Measurements from ENCODE around the gene NOL4L. TPM values are rescaled to one million over a fixed set of nuclear protein-coding genes. Genes with fewer than 3 reads are reported as not detected.
"Not testable (repeated sequence)": the region's sequence is repeated elsewhere in the genome, so short reads cannot be mapped to it uniquely, and the experiment has no call there.

NOL4L gene
- total RNA-seq, 1 experiment from 2014 or later: 31.7 TPM

GRCh38 chr20:32411955-32412706, 173.0 kb downstream of the NOL4L start:
- no peak overlapping the region for H2BK12ac ChIP-seq (ENCODE audit: insufficient read length, low read depth, low read length)
- no peaks in the 10 kb centered on the region for H3K4me1 ChIP-seq (ENCODE audit: insufficient read depth, low read length)
- H3K79me2 ChIP-seq (ENCODE audit: insufficient read depth, low read length): no peaks in the 10 kb centered on the region
- Mint-ChIP-seq H3K27ac (no peak overlapping the region), H3K4me1 (peaks cover 11 to 14% of the 10 kb centered on the region in 2 experiments), H3K4me3 (no peak overlapping the region), H3K36me3 (ENCODE audit: insufficient read depth in 1 of 3, low read depth in 3 of 3) (no peaks in the 10 kb centered on the region), H3K9me3 (no peaks in the 10 kb centered on the region), H3K27me3 (ENCODE audit: low read depth) (no peaks in the 10 kb centered on the region)
- WGBS (ENCODE audit: extremely low coverage, insufficient read length, low lambda C conversion rate): no CpG with 5 or more reads among the region's 2 CpGs
- H2BK20ac ChIP-seq (ENCODE audit: low read depth, low read length, poor library complexity, severe bottlenecking): no peak overlapping the region
- H2AK5ac ChIP-seq (ENCODE audit: insufficient read length, low read length): no peak overlapping the region
- no peaks in the 10 kb centered on the region for H3K79me1 ChIP-seq (ENCODE audit: insufficient read depth, low read depth, low read length, poor library complexity, severe bottlenecking)
- H4K91ac ChIP-seq (ENCODE audit: insufficient read length, low read depth, low read length): no peak overlapping the region
- DNase-seq: no peak
- H3K56ac ChIP-seq (ENCODE audit: insufficient read length, low read depth, low read length): no peak overlapping the region
- no peaks in the 10 kb centered on the region for H3K23me2 ChIP-seq (ENCODE audit: insufficient read length, low read depth, low read length, poor library complexity, severe bottlenecking)
- no peak overlapping the region for H3K9ac ChIP-seq (ENCODE audit: extremely low read depth, insufficient read length, low read length)
- no peaks in the 10 kb centered on the region for H3K27me3 ChIP-seq (ENCODE audit: insufficient read depth, low read length)
- no peak overlapping the region for H4K8ac ChIP-seq (replicated peaks; ENCODE audit: insufficient read length, low read depth, low read length)
- no peaks in the 10 kb centered on the region for H4K20me1 ChIP-seq (ENCODE audit: control insufficient read depth, insufficient read depth, insufficient read length)
- TF ChIP-seq CTCF (conservative IDR thresholded peaks at IDR 0.05): no peak
- H3K9me3 ChIP-seq (ENCODE audit: control insufficient read depth, low read depth, low read length): no peaks in the 10 kb centered on the region
- no peak overlapping the region for H4K5ac ChIP-seq (ENCODE audit: insufficient read length, low read depth, low read length)
- H2BK15ac ChIP-seq (ENCODE audit: low read depth, low read length): no peak overlapping the region
- H2AFZ ChIP-seq (ENCODE audit: low read length): no peak overlapping the region
- no peak overlapping the region for H3K4me2 ChIP-seq (ENCODE audit: insufficient read depth, insufficient read length, low read length)
- no peak overlapping the region for H3K18ac ChIP-seq (ENCODE audit: insufficient read length, low read depth, low read length)
- H3K14ac ChIP-seq (ENCODE audit: insufficient read depth, low read length): no peak overlapping the region
- H3K4ac ChIP-seq (ENCODE audit: low read depth, low read length): no peak overlapping the region
- no peak overlapping the region for H3K23ac ChIP-seq (ENCODE audit: insufficient read length, low read depth, low read length)
- no peak overlapping the region for H3T11ph ChIP-seq (ENCODE audit: low read length)
- H3K27ac ChIP-seq (ENCODE audit: insufficient read length, low read depth, low read length): no peak overlapping the region
- H2BK120ac ChIP-seq (ENCODE audit: low read depth, low read length, poor library complexity, severe bottlenecking): no peak overlapping the region
- no peak overlapping the region for H2BK5ac ChIP-seq (ENCODE audit: insufficient read length, low read length)

GRCh38 chr20:32407131-32407750, 177.9 kb downstream of the NOL4L start:
- not testable (repeated sequence) for H2BK15ac ChIP-seq (ENCODE audit: low read depth, low read length); H3K4me2 ChIP-seq (ENCODE audit: insufficient read depth, insufficient read length, low read length); H3K27ac Mint-ChIP-seq; H3K79me2 ChIP-seq (ENCODE audit: insufficient read depth, low read length); H3K14ac ChIP-seq (ENCODE audit: insufficient read depth, low read length); H2BK5ac ChIP-seq (ENCODE audit: insufficient read length, low read length); H2AFZ ChIP-seq (ENCODE audit: low read length); H3K9me3 ChIP-seq (ENCODE audit: control insufficient read depth, low read depth, low read length); H3T11ph ChIP-seq (ENCODE audit: low read length); H3K4me1 Mint-ChIP-seq; H3K18ac ChIP-seq (ENCODE audit: insufficient read length, low read depth, low read length); DNase-seq; H3K9me3 Mint-ChIP-seq; H3K4me1 ChIP-seq (ENCODE audit: insufficient read depth, low read length); H3K27me3 ChIP-seq (ENCODE audit: insufficient read depth, low read length); H2BK20ac ChIP-seq (ENCODE audit: low read depth, low read length, poor library complexity, severe bottlenecking); H3K4ac ChIP-seq (ENCODE audit: low read depth, low read length); H3K23ac ChIP-seq (ENCODE audit: insufficient read length, low read depth, low read length); H3K36me3 Mint-ChIP-seq (ENCODE audit: insufficient read depth in 1 of 3, low read depth in 3 of 3); H2AK5ac ChIP-seq (ENCODE audit: insufficient read length, low read length); H3K56ac ChIP-seq (ENCODE audit: insufficient read length, low read depth, low read length); H3K9ac ChIP-seq (ENCODE audit: extremely low read depth, insufficient read length, low read length); H4K8ac ChIP-seq (replicated peaks; ENCODE audit: insufficient read length, low read depth, low read length); H3K27me3 Mint-ChIP-seq (ENCODE audit: low read depth); H3K23me2 ChIP-seq (ENCODE audit: insufficient read length, low read depth, low read length, poor library complexity, severe bottlenecking); H4K5ac ChIP-seq (ENCODE audit: insufficient read length, low read depth, low read length); H3K27ac ChIP-seq (ENCODE audit: insufficient read length, low read depth, low read length); H3K4me3 Mint-ChIP-seq; H4K91ac ChIP-seq (ENCODE audit: insufficient read length, low read depth, low read length); H2BK120ac ChIP-seq (ENCODE audit: low read depth, low read length, poor library complexity, severe bottlenecking); H3K79me1 ChIP-seq (ENCODE audit: insufficient read depth, low read depth, low read length, poor library complexity, severe bottlenecking); H2BK12ac ChIP-seq (ENCODE audit: insufficient read length, low read depth, low read length); H4K20me1 ChIP-seq (ENCODE audit: control insufficient read depth, insufficient read depth, insufficient read length)
- WGBS (ENCODE audit: extremely low coverage, insufficient read length, low lambda C conversion rate): no CpG with 5 or more reads among the region's 9 CpGs
